Neuron (in vitro differentiated cells): ENCODE results near the gene NBL1.

Experiments
- H2AFZ ChIP-seq: one replicate; pipeline ENCODE4 v1.6.1; 2013; ENCODE audit warnings: low read depth, mild to moderate bottlenecking, inconsistent platforms, low read length, moderate library complexity
- H3K27me3 ChIP-seq: one replicate; pipeline ENCODE4 v1.6.1; 2013; ENCODE audit warnings: low read length; ENCODE audit not compliant: insufficient read depth
- H3K36me3 ChIP-seq: one replicate; pipeline ENCODE4 v1.6.1; 2013; ENCODE audit warnings: low read length; ENCODE audit not compliant: insufficient read depth
- H3K4me1 ChIP-seq: one replicate; pipeline ENCODE4 v1.6.1; 2013; ENCODE audit warnings: low read length; ENCODE audit not compliant: insufficient read depth
- H3K4me3 ChIP-seq: 2 replicates; pipeline ENCODE4 v1.5.1; 2013; ENCODE audit warnings: mild to moderate bottlenecking, low read length, moderate library complexity
- H3K9me3 ChIP-seq: one replicate; pipeline ENCODE4 v1.6.1; 2013; ENCODE audit warnings: low read length

The NBL1 gene

GRCh38 chr1:19656134-19656779 is 12.1 kb downstream of the NBL1 start:
- Histone ChIP-seq H3K27me3 (no peaks in the 10 kb centered on the region), H3K4me3 (no peak overlapping the region), H3K36me3 (no peaks in the 10 kb centered on the region), H3K4me1 (peaks cover 18% of the 10 kb centered on the region), H3K9me3 (no peaks in the 10 kb centered on the region), H2AFZ (no peak overlapping the region)

GRCh38 chr1:19656780-19657466 is 12.8 kb downstream of the NBL1 start:
- no peaks in the 10 kb centered on the region for H3K36me3 ChIP-seq
- no peaks in the 10 kb centered on the region for H3K9me3 ChIP-seq
- H3K27me3 ChIP-seq, result no peaks in the 10 kb centered on the region
- H3K4me1 ChIP-seq, result peaks cover 18% of the 10 kb centered on the region
- H2AFZ ChIP-seq, result no peak overlapping the region
- H3K4me3 ChIP-seq, result no peak overlapping the region

GRCh38 chr1:19657511-19657910 is 13.4 kb downstream of the NBL1 start:
- Histone ChIP-seq H3K27me3 (no peaks in the 10 kb centered on the region), H2AFZ (no peak overlapping the region), H3K36me3 (no peaks in the 10 kb centered on the region)

GRCh38 chr1:19658186-19658585 is 14.1 kb downstream of the NBL1 start:
- no peaks in the 10 kb centered on the region for H3K9me3 ChIP-seq
- no peak overlapping the region for H2AFZ ChIP-seq
- peaks cover 5% of the 10 kb centered on the region for H3K27me3 ChIP-seq
- no peak overlapping the region for H3K4me3 ChIP-seq
- H3K36me3 ChIP-seq, result no peaks in the 10 kb centered on the region
- peaks cover 18% of the 10 kb centered on the region for H3K4me1 ChIP-seq

More at GRCh38 chr1:19657511-19657910, 13.4 kb downstream of the NBL1 start:
- Histone ChIP-seq H3K4me3 (no peak overlapping the region), H3K4me1 (peaks cover 18% of the 10 kb centered on the region), H3K9me3 (no peaks in the 10 kb centered on the region)

- Histone ChIP-seq H2AFZ (no peak overlapping the region), H3K4me1 (peaks cover 11% of the 10 kb centered on the region), H3K27me3 (peaks cover 38% of the 10 kb centered on the region), H3K4me3 (no peak overlapping the region), H3K36me3 (no peaks in the 10 kb centered on the region), H3K9me3 (no peaks in the 10 kb centered on the region)
These were observed 17.7 kb downstream of the NBL1 start for GRCh38 chr1:19661721-19662228.

- Histone ChIP-seq H2AFZ (no peak overlapping the region), H3K36me3 (no peaks in the 10 kb centered on the region), H3K4me1 (peaks cover 6% of the 10 kb centered on the region), H3K27me3 (peaks cover 42% of the 10 kb centered on the region), H3K9me3 (no peaks in the 10 kb centered on the region), H3K4me3 (no peak overlapping the region)
These were observed 18.2 kb downstream of the NBL1 start for GRCh38 chr1:19662313-19662712.

GRCh38 chr1:19664453-19665185 is 20.5 kb downstream of the NBL1 start, which contains the start of gene HTR6:
HTR6 (plus strand) TSS chr1:19664875; CDS start chr1:19665754, 879 bp downstream.
- peaks cover 2% of the 10 kb centered on the region for H3K4me1 ChIP-seq
- H3K36me3 ChIP-seq, result no peaks in the 10 kb centered on the region
- peak within 1 kb of the TSS; percentile 11 for H3K4me3 ChIP-seq
- H2AFZ ChIP-seq, result no peak within 1 kb of the TSS
- peaks cover 65% of the 10 kb centered on the region for H3K27me3 ChIP-seq
- no peaks in the 10 kb centered on the region for H3K9me3 ChIP-seq

GRCh38 chr1:19665186-19665495 is 21.0 kb downstream of the NBL1 start:
- no peak overlapping the region for H3K4me3 ChIP-seq
- peaks cover 68% of the 10 kb centered on the region for H3K27me3 ChIP-seq
- H3K9me3 ChIP-seq, result no peaks in the 10 kb centered on the region
- no peak overlapping the region for H2AFZ ChIP-seq
- peaks cover 2% of the 10 kb centered on the region for H3K4me1 ChIP-seq
- H3K36me3 ChIP-seq, result no peaks in the 10 kb centered on the region

GRCh38 chr1:19665496-19666465 is 21.7 kb downstream of the NBL1 start:
- peaks cover 2% of the 10 kb centered on the region for H3K4me1 ChIP-seq
- H3K4me3 ChIP-seq, result no peak overlapping the region
- no peaks in the 10 kb centered on the region for H3K36me3 ChIP-seq
- no peaks in the 10 kb centered on the region for H3K9me3 ChIP-seq
- no peak overlapping the region for H2AFZ ChIP-seq
- H3K27me3 ChIP-seq, result peaks cover 71% of the 10 kb centered on the region

GRCh38 chr1:19668888-19669287 is 24.8 kb downstream of the NBL1 start:
- Histone ChIP-seq H3K9me3 (no peaks in the 10 kb centered on the region), H3K4me1 (peaks cover 2% of the 10 kb centered on the region), H3K27me3 (peaks cover 80% of the 10 kb centered on the region), H2AFZ (no peak overlapping the region), H3K4me3 (no peak overlapping the region), H3K36me3 (no peaks in the 10 kb centered on the region)

GRCh38 chr1:19670787-19671186 is 26.7 kb downstream of the NBL1 start:
- Histone ChIP-seq H3K4me1 (no peaks in the 10 kb centered on the region), H2AFZ (no peak overlapping the region), H3K27me3 (peaks cover 61% of the 10 kb centered on the region), H3K36me3 (no peaks in the 10 kb centered on the region), H3K9me3 (no peaks in the 10 kb centered on the region), H3K4me3 (no peak overlapping the region)

- peaks cover 51% of the 10 kb centered on the region for H3K27me3 ChIP-seq
- no peak overlapping the region for H3K4me3 ChIP-seq
- H2AFZ ChIP-seq, result no peak overlapping the region
- H3K9me3 ChIP-seq, result no peaks in the 10 kb centered on the region
- H3K36me3 ChIP-seq, result no peaks in the 10 kb centered on the region
- no peaks in the 10 kb centered on the region for H3K4me1 ChIP-seq
These were observed 28.1 kb downstream of the NBL1 start for GRCh38 chr1:19672237-19672636.
